GM23338 (cell line): ENCODE data around the gene TIMP3. TPM values are rescaled to one million over a fixed set of nuclear protein-coding genes. Genes with fewer than 3 reads are reported as not detected.

Experiments used
- ATAC-seq: fragments of 200-7000 bp; cut with Tn5 transposase; 3 replicates; pipeline ENCODE4 v1.9.1; 2020
- DNase-seq: peaks from one replicate; pipeline ENCODE4 v3.0.0-alpha.2; 2015; ENCODE audit warnings: low spot score
- H2AFZ ChIP-seq: fragments of 200-600 bp; sonication (generic); 2 replicates; pipeline ENCODE4 v1.8.0; 2016; ENCODE audit warnings: antibody characterized with exemption, mild to moderate bottlenecking, moderate library complexity
- H3F3A ChIP-seq: fragments of 200-600 bp; sonication (generic); replicated peaks from 2 replicates; pipeline ENCODE4 v1.8.0; 2017; ENCODE audit warnings: antibody characterized with exemption, mixed run types, low read depth
- H3K27ac ChIP-seq: fragments of 200-600 bp; sonication (generic); 2 replicates; pipeline ENCODE4 v1.6.1; 2016; ENCODE audit warnings: low read depth
- H3K27me3 ChIP-seq: fragments of 200-600 bp; sonication (generic); 2 replicates; pipeline ENCODE4 v1.8.0; 2016; ENCODE audit warnings: mild to moderate bottlenecking, mixed run types, moderate library complexity; ENCODE audit not compliant: insufficient read depth
- H3K36me3 ChIP-seq: fragments of 200-600 bp; sonication (generic); 2 replicates; pipeline ENCODE4 v1.8.0; 2016; ENCODE audit warnings: mild to moderate bottlenecking; ENCODE audit not compliant: insufficient read depth
- H3K4me1 ChIP-seq: fragments of 200-600 bp; sonication (generic); 2 replicates; pipeline ENCODE4 v1.8.0; 2016; ENCODE audit warnings: mild to moderate bottlenecking, moderate library complexity; ENCODE audit not compliant: insufficient read depth
- H3K4me2 ChIP-seq: fragments of 200-600 bp; sonication (generic); 2 replicates; pipeline ENCODE4 v1.7.1; 2017; ENCODE audit warnings: mixed run types
- H3K4me3 ChIP-seq: fragments of 200-600 bp; sonication (generic); 2 replicates; pipeline ENCODE4 v1.6.1; 2016; ENCODE audit warnings: mixed run types
- H3K79me2 ChIP-seq: fragments of 200-600 bp; sonication (generic); replicated peaks from 2 replicates; pipeline ENCODE4 v1.8.0; 2017; ENCODE audit warnings: mild to moderate bottlenecking; ENCODE audit not compliant: insufficient read depth
- H3K9me2 ChIP-seq: fragments of 200-600 bp; sonication (generic); 2 replicates; pipeline ENCODE4 v1.8.0; 2017; ENCODE audit not compliant: insufficient read depth
- H4K20me1 ChIP-seq: fragments of 200-600 bp; sonication (generic); replicated peaks from 2 replicates; pipeline ENCODE4 v1.8.0; 2017; ENCODE audit warnings: mild to moderate bottlenecking; ENCODE audit not compliant: insufficient read depth
- H3K27ac Mint-ChIP-seq: 2 replicates; pipeline ENCODE4 v1.8.0; 2020; ENCODE audit warnings: inconsistent platforms, mild to moderate bottlenecking, moderate library complexity, mixed read lengths
- H3K27me3 Mint-ChIP-seq: 3 replicates; pipeline ENCODE4 v1.8.0; 2022; ENCODE audit warnings: low read depth, mild to moderate bottlenecking, moderate library complexity, mixed read lengths, inconsistent platforms; ENCODE audit not compliant: insufficient read depth, poor library complexity
- H3K36me3 Mint-ChIP-seq: 3 replicates; pipeline ENCODE4 v1.8.0; 2021; ENCODE audit warnings: low read depth, mild to moderate bottlenecking, inconsistent platforms, moderate library complexity, mixed read lengths
- H3K4me1 Mint-ChIP-seq: 3 replicates; pipeline ENCODE4 v1.8.0; 2020; ENCODE audit warnings: mild to moderate bottlenecking, inconsistent platforms, mixed read lengths
- H3K4me3 Mint-ChIP-seq: 3 replicates; pipeline ENCODE4 v1.8.0; 2021; ENCODE audit warnings: moderate library complexity, mild to moderate bottlenecking, inconsistent platforms, mixed read lengths
- H3K9me3 Mint-ChIP-seq: 3 replicates; pipeline ENCODE4 v1.8.0; 2020; ENCODE audit warnings: moderate library complexity, mild to moderate bottlenecking, inconsistent platforms, mixed read lengths
- CREB1 ChIP-seq: fragments of 250-450 bp; sonication (Bioruptor Pico); IDR thresholded peaks from 2 replicates; pipeline ENCODE4 v1.5.0; 2020; ENCODE audit warnings: low read depth, mild to moderate bottlenecking, moderate library complexity
- EZH2 ChIP-seq: fragments of 200-600 bp; sonication (generic); IDR thresholded peaks from one replicate; pipeline ENCODE4 v1.8.0; 2017; ENCODE audit warnings: antibody characterized with exemption, mild to moderate bottlenecking, low read depth; ENCODE audit not compliant: unreplicated experiment
- EZH2phosphoT487 ChIP-seq: fragments of 200-600 bp; sonication (generic); IDR thresholded peaks from one replicate; pipeline ENCODE4 v1.8.1; 2018; ENCODE audit warnings: antibody characterized with exemption; ENCODE audit not compliant: unreplicated experiment
- JUNB ChIP-seq: IDR thresholded peaks from one replicate; pipeline ENCODE4 v1.6.1; 2016; ENCODE audit warnings: antibody characterized with exemption; ENCODE audit not compliant: unreplicated experiment
- NANOG ChIP-seq: IDR thresholded peaks from 2 replicates; pipeline ENCODE4 v1.6.1; 2016; ENCODE audit warnings: antibody characterized with exemption, borderline replicate concordance
- POLR2AphosphoS5 ChIP-seq: IDR thresholded peaks from 2 replicates; pipeline ENCODE4 v1.6.1; 2016; ENCODE audit warnings: antibody characterized with exemption, low read depth
- STAT1 ChIP-seq: IDR thresholded peaks from one replicate; pipeline ENCODE4 v1.6.1; 2016; ENCODE audit warnings: antibody characterized with exemption; ENCODE audit not compliant: unreplicated experiment
- ZNF114 ChIP-seq: fragments of 250-450 bp; sonication (Bioruptor Pico); IDR thresholded peaks from 2 replicates; pipeline ENCODE4 v1.5.0; 2020; ENCODE audit warnings: mild to moderate bottlenecking, moderate library complexity
- ZNF331 ChIP-seq: fragments of 250-450 bp; sonication (Bioruptor Pico); IDR thresholded peaks from 2 replicates; pipeline ENCODE4 v1.5.0; 2020; ENCODE audit warnings: low read depth, mild to moderate bottlenecking, moderate library complexity
- polyA plus RNA-seq: library from polyadenylated mRNA; unstranded; fragments of >200 nt; fragmentation: Nextera tagmentation; extraction: Ambion mirVana; gene quantifications from 2 replicates; pipeline ENCODE4 v1.2.1, GENCODE V29; 2016
- total RNA-seq: library from RNA; depleted of rRNA; stranded (reverse); fragments of >200 nt; shearing (Covaris generic); gene quantifications from 2 replicates; pipeline ENCODE4 v1.2.3, GENCODE V29; 2014
- TF ChIP-seq, protein P1 (sequence below), 2 experiments: fragments of 200-600 bp in 1 of 2; sonication (generic) in 1 of 2; conservative IDR thresholded peaks; 2 replicates each; pipeline versions ENCODE4 v1.5.1 to v1.6.1; 2016 to 2017; ENCODE audit warnings: antibody characterized with exemption in 2 of 2, low read depth in 2 of 2, mild to moderate bottlenecking in 2 of 2, moderate library complexity in 1 of 2
- TF ChIP-seq, protein P2 (sequence below): IDR thresholded peaks from 2 replicates; pipeline ENCODE4 v1.6.1; 2016; ENCODE audit warnings: antibody characterized with exemption
- TF ChIP-seq, protein P3 (sequence below): IDR thresholded peaks from one replicate; pipeline ENCODE4 v1.6.1; 2018; ENCODE audit warnings: antibody characterized with exemption; ENCODE audit not compliant: unreplicated experiment

The TIMP3 gene
- total and polyA plus RNA-seq, 2 experiments from 2014 or later = 1.4 to 4.3 TPM

- no peak for TF ChIP-seq EZH2phosphoT487
- TF ChIP-seq STAT1 = no peak
- TF ChIP-seq, protein P1, sequence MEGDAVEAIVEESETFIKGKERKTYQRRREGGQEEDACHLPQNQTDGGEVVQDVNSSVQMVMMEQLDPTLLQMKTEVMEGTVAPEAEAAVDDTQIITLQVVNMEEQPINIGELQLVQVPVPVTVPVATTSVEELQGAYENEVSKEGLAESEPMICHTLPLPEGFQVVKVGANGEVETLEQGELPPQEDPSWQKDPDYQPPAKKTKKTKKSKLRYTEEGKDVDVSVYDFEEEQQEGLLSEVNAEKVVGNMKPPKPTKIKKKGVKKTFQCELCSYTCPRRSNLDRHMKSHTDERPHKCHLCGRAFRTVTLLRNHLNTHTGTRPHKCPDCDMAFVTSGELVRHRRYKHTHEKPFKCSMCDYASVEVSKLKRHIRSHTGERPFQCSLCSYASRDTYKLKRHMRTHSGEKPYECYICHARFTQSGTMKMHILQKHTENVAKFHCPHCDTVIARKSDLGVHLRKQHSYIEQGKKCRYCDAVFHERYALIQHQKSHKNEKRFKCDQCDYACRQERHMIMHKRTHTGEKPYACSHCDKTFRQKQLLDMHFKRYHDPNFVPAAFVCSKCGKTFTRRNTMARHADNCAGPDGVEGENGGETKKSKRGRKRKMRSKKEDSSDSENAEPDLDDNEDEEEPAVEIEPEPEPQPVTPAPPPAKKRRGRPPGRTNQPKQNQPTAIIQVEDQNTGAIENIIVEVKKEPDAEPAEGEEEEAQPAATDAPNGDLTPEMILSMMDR (conservative IDR thresholded peaks at IDR 0.05; ENCODE audit: low read depth in 2 of 2) = no peak
- TF ChIP-seq CREB1 (CRISPR knock-in tag) = no peak
- TF ChIP-seq JUNB = no peak
- TF ChIP-seq ZNF114 (CRISPR knock-in tag) = no peak
- TF ChIP-seq ZNF331 (CRISPR knock-in tag) = no peak
- TF ChIP-seq, protein P2, sequence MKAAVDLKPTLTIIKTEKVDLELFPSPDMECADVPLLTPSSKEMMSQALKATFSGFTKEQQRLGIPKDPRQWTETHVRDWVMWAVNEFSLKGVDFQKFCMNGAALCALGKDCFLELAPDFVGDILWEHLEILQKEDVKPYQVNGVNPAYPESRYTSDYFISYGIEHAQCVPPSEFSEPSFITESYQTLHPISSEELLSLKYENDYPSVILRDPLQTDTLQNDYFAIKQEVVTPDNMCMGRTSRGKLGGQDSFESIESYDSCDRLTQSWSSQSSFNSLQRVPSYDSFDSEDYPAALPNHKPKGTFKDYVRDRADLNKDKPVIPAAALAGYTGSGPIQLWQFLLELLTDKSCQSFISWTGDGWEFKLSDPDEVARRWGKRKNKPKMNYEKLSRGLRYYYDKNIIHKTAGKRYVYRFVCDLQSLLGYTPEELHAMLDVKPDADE = no peak
- no peak for TF ChIP-seq EZH2
- Mint-ChIP-seq H3K36me3 (no peaks in the 10 kb centered on the region), H3K4me1 (peaks cover 20% of the 10 kb centered on the region), H3K27me3 (peaks cover 9% of the 10 kb centered on the region), H3K4me3 (no peak overlapping the region), H3K27ac (no peak overlapping the region), H3K9me3 (no peaks in the 10 kb centered on the region)
- Histone ChIP-seq H3K4me3 (no peak overlapping the region), H3K9me2 (no peaks in the 10 kb centered on the region), H3F3A (no peaks in the 10 kb centered on the region), H3K27ac (no peak overlapping the region), H3K36me3 (no peaks in the 10 kb centered on the region), H2AFZ (no peak overlapping the region), H3K79me2 (no peaks in the 10 kb centered on the region), H3K27me3 (no peaks in the 10 kb centered on the region), H3K4me1 (peaks cover 8% of the 10 kb centered on the region; the same call in 1 of the 2 replicates), H3K4me2 (no peak overlapping the region), H4K20me1 (no peaks in the 10 kb centered on the region)
- ATAC-seq (no peak), DNase-seq (no peak)
These were observed 40.7 kb upstream of the TIMP3 start for GRCh38 chr22:32760815-32761214.

- H3K4me3 ChIP-seq = no peak overlapping the region
- H3K27ac Mint-ChIP-seq = no peak overlapping the region
- H3K36me3 Mint-ChIP-seq = no peaks in the 10 kb centered on the region
- H3K36me3 ChIP-seq = no peaks in the 10 kb centered on the region
- H3F3A ChIP-seq = no peaks in the 10 kb centered on the region
- peaks cover 8% of the 10 kb centered on the region; the same call in 1 of the 2 replicates for H3K4me1 ChIP-seq
- H3K4me3 Mint-ChIP-seq = no peak overlapping the region
- DNase-seq = no peak
- no peak for ATAC-seq
- no peak overlapping the region for H3K27ac ChIP-seq
- no peak overlapping the region for H3K4me2 ChIP-seq
- H3K9me3 Mint-ChIP-seq = no peaks in the 10 kb centered on the region
- H3K9me2 ChIP-seq = no peaks in the 10 kb centered on the region
- H3K4me1 Mint-ChIP-seq = peaks cover 20% of the 10 kb centered on the region
- peaks cover 9% of the 10 kb centered on the region for H3K27me3 Mint-ChIP-seq
- H2AFZ ChIP-seq = no peak overlapping the region
- no peaks in the 10 kb centered on the region for H3K27me3 ChIP-seq
- H3K79me2 ChIP-seq = no peaks in the 10 kb centered on the region
- H4K20me1 ChIP-seq = no peaks in the 10 kb centered on the region
- TF ChIP-seq ZNF331 (CRISPR knock-in tag) (no peak), CREB1 (CRISPR knock-in tag) (no peak), STAT1 (no peak), ZNF114 (CRISPR knock-in tag) (no peak), NANOG (no peak), EZH2 (no peak), POLR2AphosphoS5 (no peak), EZH2phosphoT487 (no peak)
- TF ChIP-seq, protein P3, sequence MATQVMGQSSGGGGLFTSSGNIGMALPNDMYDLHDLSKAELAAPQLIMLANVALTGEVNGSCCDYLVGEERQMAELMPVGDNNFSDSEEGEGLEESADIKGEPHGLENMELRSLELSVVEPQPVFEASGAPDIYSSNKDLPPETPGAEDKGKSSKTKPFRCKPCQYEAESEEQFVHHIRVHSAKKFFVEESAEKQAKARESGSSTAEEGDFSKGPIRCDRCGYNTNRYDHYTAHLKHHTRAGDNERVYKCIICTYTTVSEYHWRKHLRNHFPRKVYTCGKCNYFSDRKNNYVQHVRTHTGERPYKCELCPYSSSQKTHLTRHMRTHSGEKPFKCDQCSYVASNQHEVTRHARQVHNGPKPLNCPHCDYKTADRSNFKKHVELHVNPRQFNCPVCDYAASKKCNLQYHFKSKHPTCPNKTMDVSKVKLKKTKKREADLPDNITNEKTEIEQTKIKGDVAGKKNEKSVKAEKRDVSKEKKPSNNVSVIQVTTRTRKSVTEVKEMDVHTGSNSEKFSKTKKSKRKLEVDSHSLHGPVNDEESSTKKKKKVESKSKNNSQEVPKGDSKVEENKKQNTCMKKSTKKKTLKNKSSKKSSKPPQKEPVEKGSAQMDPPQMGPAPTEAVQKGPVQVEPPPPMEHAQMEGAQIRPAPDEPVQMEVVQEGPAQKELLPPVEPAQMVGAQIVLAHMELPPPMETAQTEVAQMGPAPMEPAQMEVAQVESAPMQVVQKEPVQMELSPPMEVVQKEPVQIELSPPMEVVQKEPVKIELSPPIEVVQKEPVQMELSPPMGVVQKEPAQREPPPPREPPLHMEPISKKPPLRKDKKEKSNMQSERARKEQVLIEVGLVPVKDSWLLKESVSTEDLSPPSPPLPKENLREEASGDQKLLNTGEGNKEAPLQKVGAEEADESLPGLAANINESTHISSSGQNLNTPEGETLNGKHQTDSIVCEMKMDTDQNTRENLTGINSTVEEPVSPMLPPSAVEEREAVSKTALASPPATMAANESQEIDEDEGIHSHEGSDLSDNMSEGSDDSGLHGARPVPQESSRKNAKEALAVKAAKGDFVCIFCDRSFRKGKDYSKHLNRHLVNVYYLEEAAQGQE = no peak
- TF ChIP-seq, protein P1 (conservative IDR thresholded peaks at IDR 0.05; ENCODE audit: low read depth in 2 of 2) = no peak
These were observed 40.1 kb upstream of the TIMP3 start for GRCh38 chr22:32761251-32761903.
